ENCODE results near the gene LRPAP1.
"Not testable (repeated sequence)": the region's sequence is repeated elsewhere in the genome, so short reads cannot be mapped to it uniquely, and the experiment has no call there.

The LRPAP1 gene

DNA sequence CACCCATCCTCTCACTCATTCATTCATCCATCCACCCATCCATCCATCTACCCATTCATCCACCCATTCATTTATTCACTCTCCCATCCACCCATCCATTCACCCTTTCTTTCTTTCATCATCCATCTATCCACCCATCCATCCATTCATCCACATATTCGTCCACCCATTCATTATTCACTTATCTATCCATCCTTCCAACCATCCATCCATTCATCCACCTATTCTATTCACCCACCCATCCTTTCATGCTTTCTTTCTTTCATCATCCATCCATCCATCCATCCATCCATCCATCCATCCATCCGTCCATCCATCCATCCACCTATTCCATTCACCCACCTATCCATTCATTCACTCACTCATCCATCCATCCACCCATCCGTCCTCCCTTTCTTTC lies 45.8 kb upstream of the LRPAP1 start:
- not testable (repeated sequence) for H2BK5ac ChIP-seq (ENCODE audit: low read depth, low read length, poor library complexity); H3K79me1 ChIP-seq (ENCODE audit: low read length); H3K23ac ChIP-seq (ENCODE audit: low read length); H3K79me2 ChIP-seq (ENCODE audit: control insufficient read depth, insufficient read depth, low read length, poor library complexity); H3K4me3 ChIP-seq (ENCODE audit: low read depth, low read length); H3K9ac ChIP-seq (ENCODE audit: low read length); H4K91ac ChIP-seq (ENCODE audit: low read depth, low read length); H2AK5ac ChIP-seq (ENCODE audit: low read length); H3K4me1 ChIP-seq (ENCODE audit: control insufficient read depth in 1 of 2, insufficient read depth in 2 of 2, low read length in 2 of 2); H4K8ac ChIP-seq (ENCODE audit: low read depth, low read length); H2AFZ ChIP-seq (ENCODE audit: insufficient read depth, low read length, poor library complexity); H3K9me3 ChIP-seq (ENCODE audit: insufficient read depth, low read depth, low read length); H3K18ac ChIP-seq (ENCODE audit: low read length); H3K4ac ChIP-seq (ENCODE audit: low read depth, low read length); H2BK12ac ChIP-seq (ENCODE audit: low read length); H2BK120ac ChIP-seq (ENCODE audit: insufficient read depth, low read length, poor library complexity); H3K4me2 ChIP-seq (ENCODE audit: low read length); DNase-seq; H3K27me3 ChIP-seq (ENCODE audit: insufficient read depth, low read length); H3K27ac ChIP-seq (ENCODE audit: low read depth, low read length); H4K12ac ChIP-seq (ENCODE audit: low read depth, low read length); H3K36me3 ChIP-seq (ENCODE audit: control insufficient read depth in 1 of 2, insufficient read depth in 2 of 2, low read length in 2 of 2); H3K14ac ChIP-seq (ENCODE audit: low read length)
- 100% methylated on average over 2 of the region's 3 CpGs for WGBS (ENCODE audit: extremely low coverage, insufficient coverage, insufficient read length)

DNA sequence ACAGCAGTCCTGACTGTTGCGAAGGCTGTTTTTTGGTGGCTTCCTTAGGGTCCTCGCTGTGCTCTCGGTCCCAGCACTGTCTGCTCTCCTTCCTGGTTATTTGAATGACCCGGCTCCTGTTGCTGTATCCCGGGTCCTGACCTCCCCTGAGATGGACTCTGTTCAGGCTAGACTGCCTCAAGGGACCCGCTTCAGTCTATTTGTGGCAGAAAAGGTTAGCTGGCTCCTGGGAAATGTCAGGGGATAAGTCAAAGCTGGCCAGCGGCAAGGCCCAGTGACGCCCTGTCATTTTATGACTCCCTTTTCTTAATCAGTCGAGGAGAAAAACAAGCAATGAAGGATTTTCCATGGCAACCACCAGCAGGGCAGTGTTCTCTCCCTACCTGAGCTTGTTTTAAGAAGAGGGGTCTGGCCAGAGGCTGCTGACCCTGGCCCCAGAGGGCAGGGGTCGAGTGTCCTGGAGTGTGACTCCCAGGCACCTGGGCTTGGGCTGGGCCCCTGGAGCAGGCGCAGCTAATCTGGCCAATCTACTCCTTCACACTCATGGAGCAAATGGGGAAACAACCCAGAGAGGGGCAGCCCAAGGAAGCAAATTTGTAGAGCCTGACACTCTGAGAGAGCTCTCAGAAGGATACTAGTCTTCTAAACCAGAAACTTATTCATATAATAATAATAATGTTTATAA lies 45.1 kb upstream of the LRPAP1 start:
- H4K12ac ChIP-seq (ENCODE audit: low read depth, low read length); H3K4me3 ChIP-seq (ENCODE audit: low read depth, low read length); H3K18ac ChIP-seq (ENCODE audit: low read length); H3K14ac ChIP-seq (ENCODE audit: low read length); H3K27ac ChIP-seq (ENCODE audit: low read depth, low read length); H2BK12ac ChIP-seq (ENCODE audit: low read length); H3K79me1 ChIP-seq (ENCODE audit: low read length); H3K27me3 ChIP-seq (ENCODE audit: insufficient read depth, low read length); H4K8ac ChIP-seq (ENCODE audit: low read depth, low read length); H4K91ac ChIP-seq (ENCODE audit: low read depth, low read length); H3K23ac ChIP-seq (ENCODE audit: low read length); H2BK120ac ChIP-seq (ENCODE audit: insufficient read depth, low read length, poor library complexity); H3K4me1 ChIP-seq (ENCODE audit: control insufficient read depth in 1 of 2, insufficient read depth in 2 of 2, low read length in 2 of 2); H3K9me3 ChIP-seq (ENCODE audit: insufficient read depth, low read depth, low read length); H2AFZ ChIP-seq (ENCODE audit: insufficient read depth, low read length, poor library complexity); H2AK5ac ChIP-seq (ENCODE audit: low read length); H3K36me3 ChIP-seq (ENCODE audit: control insufficient read depth in 1 of 2, insufficient read depth in 2 of 2, low read length in 2 of 2); DNase-seq; H3K79me2 ChIP-seq (ENCODE audit: control insufficient read depth, insufficient read depth, low read length, poor library complexity); H3K4me2 ChIP-seq (ENCODE audit: low read length); H3K4ac ChIP-seq (ENCODE audit: low read depth, low read length); H2BK5ac ChIP-seq (ENCODE audit: low read depth, low read length, poor library complexity); H3K9ac ChIP-seq (ENCODE audit: low read length): not testable (repeated sequence)
- WGBS (ENCODE audit: extremely low coverage, insufficient coverage, insufficient read length), result no CpG with 5 or more reads among the region's 11 CpGs

DNA sequence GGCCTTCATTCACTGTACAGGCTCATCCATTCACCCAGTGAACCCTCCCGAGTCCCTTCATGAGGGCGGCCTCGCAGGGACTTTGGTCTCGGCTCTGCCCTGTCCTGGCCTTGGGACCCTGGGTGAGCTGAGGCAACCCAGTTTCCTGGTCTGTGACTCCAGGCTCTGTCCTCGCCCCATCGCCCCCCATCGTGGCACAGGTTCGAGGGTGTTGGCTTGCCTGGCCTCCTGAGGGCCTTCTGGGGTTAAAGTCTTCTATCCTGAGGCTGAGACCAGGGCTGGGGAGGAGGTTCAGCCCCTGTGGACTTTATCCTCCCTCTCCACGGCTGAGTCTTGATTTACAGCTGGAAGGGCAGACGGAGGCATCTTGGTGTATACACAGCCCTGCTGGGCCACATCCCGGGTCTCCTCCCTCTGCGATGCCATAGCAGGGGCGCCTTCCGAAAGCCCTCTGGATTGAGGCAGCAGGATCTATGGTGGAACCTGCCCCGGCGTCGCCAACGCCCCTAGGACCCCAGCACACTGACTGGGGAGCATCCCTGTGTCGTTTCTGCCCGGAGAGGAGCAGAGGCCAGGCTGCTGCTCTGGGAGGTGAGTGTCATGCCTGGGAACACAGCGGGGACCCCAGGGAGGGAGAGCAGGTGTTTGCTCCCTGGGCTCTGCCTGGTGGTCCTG lies 44.4 kb upstream of the LRPAP1 start:
- H3K79me1 ChIP-seq (ENCODE audit: low read length); DNase-seq; H3K4ac ChIP-seq (ENCODE audit: low read depth, low read length); H2AFZ ChIP-seq (ENCODE audit: insufficient read depth, low read length, poor library complexity); H3K4me3 ChIP-seq (ENCODE audit: low read depth, low read length); H2BK120ac ChIP-seq (ENCODE audit: insufficient read depth, low read length, poor library complexity); H3K36me3 ChIP-seq (ENCODE audit: control insufficient read depth in 1 of 2, insufficient read depth in 2 of 2, low read length in 2 of 2); H3K4me1 ChIP-seq (ENCODE audit: control insufficient read depth in 1 of 2, insufficient read depth in 2 of 2, low read length in 2 of 2); H3K9ac ChIP-seq (ENCODE audit: low read length); H4K12ac ChIP-seq (ENCODE audit: low read depth, low read length); H3K23ac ChIP-seq (ENCODE audit: low read length); H2AK5ac ChIP-seq (ENCODE audit: low read length); H3K18ac ChIP-seq (ENCODE audit: low read length); H4K91ac ChIP-seq (ENCODE audit: low read depth, low read length); H3K79me2 ChIP-seq (ENCODE audit: control insufficient read depth, insufficient read depth, low read length, poor library complexity); H3K27me3 ChIP-seq (ENCODE audit: insufficient read depth, low read length); H2BK12ac ChIP-seq (ENCODE audit: low read length); H3K4me2 ChIP-seq (ENCODE audit: low read length); H2BK5ac ChIP-seq (ENCODE audit: low read depth, low read length, poor library complexity); H3K27ac ChIP-seq (ENCODE audit: low read depth, low read length); H3K14ac ChIP-seq (ENCODE audit: low read length); H3K9me3 ChIP-seq (ENCODE audit: insufficient read depth, low read depth, low read length); H4K8ac ChIP-seq (ENCODE audit: low read depth, low read length): not testable (repeated sequence)
- no CpG with 5 or more reads among the region's 21 CpGs for WGBS (ENCODE audit: extremely low coverage, insufficient coverage, insufficient read length)

DNA sequence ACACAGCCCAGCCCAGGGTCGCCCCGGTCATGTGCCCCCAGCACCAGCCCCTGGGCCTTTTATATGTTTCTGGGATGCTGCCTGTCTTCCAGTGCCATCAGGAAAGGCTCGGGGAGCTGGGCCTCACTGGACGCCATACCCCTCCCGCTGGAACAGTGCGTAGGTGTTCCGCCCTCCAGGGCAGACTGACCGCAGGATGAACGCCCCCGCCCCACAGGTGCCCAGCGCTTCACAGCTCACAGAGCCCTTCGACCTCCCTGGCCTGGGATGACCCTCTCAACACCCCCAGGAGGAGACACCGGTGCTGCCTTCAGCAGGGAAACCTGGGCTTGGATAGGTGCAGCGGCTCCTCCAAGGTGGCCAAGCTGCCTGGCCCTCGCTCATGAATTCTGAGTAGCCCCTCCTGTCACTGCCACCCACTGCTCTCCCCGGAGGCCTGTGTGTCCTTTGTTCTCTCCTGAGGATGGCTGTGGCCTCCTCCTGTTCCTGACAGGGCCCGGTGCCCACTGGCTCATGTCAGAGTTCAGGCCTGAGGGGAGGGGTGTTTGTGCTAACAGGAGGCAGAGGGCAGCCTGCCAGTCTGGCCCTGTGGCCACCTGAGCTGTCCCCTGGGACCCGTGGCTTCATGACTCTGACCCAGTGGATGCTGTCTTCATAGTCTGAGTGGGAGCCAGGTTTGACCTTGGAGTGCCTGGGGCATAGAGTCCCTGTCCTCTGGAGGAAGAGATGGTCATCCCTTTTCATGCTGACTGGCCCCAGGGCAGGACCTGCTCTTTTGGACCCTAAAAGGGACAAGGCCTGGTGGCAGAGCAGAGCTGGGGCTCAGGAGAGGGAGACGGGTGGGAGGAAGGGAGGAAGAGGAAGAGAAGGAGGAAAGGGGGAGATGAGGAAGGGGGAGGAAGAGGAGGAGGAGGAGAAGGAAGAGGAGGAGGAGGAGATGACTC lies 43.5 kb upstream of the LRPAP1 start:
- not testable (repeated sequence) for H3K27me3 ChIP-seq (ENCODE audit: insufficient read depth, low read length); H2BK5ac ChIP-seq (ENCODE audit: low read depth, low read length, poor library complexity); H3K79me2 ChIP-seq (ENCODE audit: control insufficient read depth, insufficient read depth, low read length, poor library complexity); H2BK120ac ChIP-seq (ENCODE audit: insufficient read depth, low read length, poor library complexity); H3K18ac ChIP-seq (ENCODE audit: low read length); H3K4me2 ChIP-seq (ENCODE audit: low read length); H2AFZ ChIP-seq (ENCODE audit: insufficient read depth, low read length, poor library complexity); H4K91ac ChIP-seq (ENCODE audit: low read depth, low read length); H2BK12ac ChIP-seq (ENCODE audit: low read length); H4K12ac ChIP-seq (ENCODE audit: low read depth, low read length); H2AK5ac ChIP-seq (ENCODE audit: low read length); H3K14ac ChIP-seq (ENCODE audit: low read length); H3K36me3 ChIP-seq (ENCODE audit: control insufficient read depth in 1 of 2, insufficient read depth in 2 of 2, low read length in 2 of 2); H3K4ac ChIP-seq (ENCODE audit: low read depth, low read length); DNase-seq; H3K4me1 ChIP-seq (ENCODE audit: control insufficient read depth in 1 of 2, insufficient read depth in 2 of 2, low read length in 2 of 2); H3K9ac ChIP-seq (ENCODE audit: low read length); H3K4me3 ChIP-seq (ENCODE audit: low read depth, low read length); H3K9me3 ChIP-seq (ENCODE audit: insufficient read depth, low read depth, low read length); H3K23ac ChIP-seq (ENCODE audit: low read length); H4K8ac ChIP-seq (ENCODE audit: low read depth, low read length); H3K79me1 ChIP-seq (ENCODE audit: low read length); H3K27ac ChIP-seq (ENCODE audit: low read depth, low read length)
- WGBS (ENCODE audit: extremely low coverage, insufficient coverage, insufficient read length), result 83% methylated on average over 1 of the region's 19 CpGs

Measured in trophoblast cell (in vitro differentiated cells and primary cell).